Activated CD4-positive, alpha-beta T cell treated with anti-CD3 and anti-CD28 coated beads, Interleukin-2, amount 50 U/mL, for 16 hours (primary cell): Measurements from ENCODE around the gene CLSTN3.
"Not testable (repeated sequence)": the region's sequence is repeated elsewhere in the genome, so short reads cannot be mapped to it uniquely, and the experiment has no call there.

Source experiments
- DNase-seq: peaks from one replicate; pipeline ENCODE4 v3.0.0-alpha.2; 2020

CLSTN3 gene

GRCh38 chr12:7154042-7154441 lies 23.9 kb downstream of the CLSTN3 start:
- no peak for DNase-seq

- DNase-seq, result no peak
These were observed 24.8 kb downstream of the CLSTN3 start for GRCh38 chr12:7154901-7155470.

- DNase-seq, result no peak
These were observed 25.4 kb downstream of the CLSTN3 start for GRCh38 chr12:7155471-7156034.

- no peak for DNase-seq
These were observed 26.4 kb downstream of the CLSTN3 start for GRCh38 chr12:7156259-7157197.

GRCh38 chr12:7157391-7157790 lies 27.2 kb downstream of the CLSTN3 start:
- DNase-seq, result no peak

- DNase-seq, result no peak
These were observed 28.8 kb downstream of the CLSTN3 start for GRCh38 chr12:7158781-7159609.

GRCh38 chr12:7160183-7160582 lies 30.0 kb downstream of the CLSTN3 start:
- no peak for DNase-seq

- no peak for DNase-seq
These were observed 31.2 kb downstream of the CLSTN3 start for GRCh38 chr12:7161327-7161726.

- no peak for DNase-seq
These were observed 31.6 kb downstream of the CLSTN3 start for GRCh38 chr12:7161811-7162210.

GRCh38 chr12:7162691-7163114 lies 32.5 kb downstream of the CLSTN3 start:
- DNase-seq, result peak; percentile 12

GRCh38 chr12:7169951-7170350 lies 39.8 kb downstream of the CLSTN3 start:
- no peak for DNase-seq

- DNase-seq, result no peak
These were observed 41.7 kb downstream of the CLSTN3 start for GRCh38 chr12:7171854-7172253.

- no peak for DNase-seq
These were observed 45.3 kb downstream of the CLSTN3 start for GRCh38 chr12:7175493-7175892.

- no peak for DNase-seq
These were observed 46.4 kb downstream of the CLSTN3 start for GRCh38 chr12:7176595-7176994.

- DNase-seq, result no peak
These were observed 48.3 kb downstream of the CLSTN3 start for GRCh38 chr12:7178481-7178880.

- DNase-seq, result no peak
These were observed 50.5 kb downstream of the CLSTN3 start for GRCh38 chr12:7180685-7181084.

- DNase-seq, result not testable (repeated sequence)
These were observed 55.9 kb downstream of the CLSTN3 start for GRCh38 chr12:7186058-7186457.

GRCh38 chr12:7188562-7189397 lies 58.6 kb downstream of the CLSTN3 start:
- DNase-seq, result peak; percentile 63

GRCh38 chr12:7189398-7190267 lies 59.5 kb downstream of the CLSTN3 start, which contains the start of gene PEX5:
PEX5 (plus strand) TSS chr12:7189686; CDS start chr12:7190378, 692 bp downstream.
- DNase-seq, result peak; percentile 92

- no peak for DNase-seq
These were observed 60.3 kb downstream of the CLSTN3 start for GRCh38 chr12:7190268-7191055.
